H9 (cell line): Measurements from ENCODE around the gene LRRK1. TPM values are rescaled to one million over a fixed set of nuclear protein-coding genes. Genes with fewer than 3 reads are reported as not detected.
A peak's percentile ranks its signal among the peaks of the same experiment; 100 is the strongest.

Source experiments
- DNase-seq: peaks from one replicate; pipeline ENCODE4 v3.0.0-alpha.2; 2017
- H2AFZ ChIP-seq: one replicate; pipeline ENCODE4 v1.6.1; 2013; ENCODE audit warnings: mild to moderate bottlenecking, low read length, control low read depth, moderate library complexity
- H2AK5ac ChIP-seq: 2 replicates; pipeline ENCODE4 v1.6.1; 2013; ENCODE audit warnings: low read length, control low read depth, mixed read lengths; ENCODE audit not compliant: insufficient read length
- H2BK120ac ChIP-seq: one replicate; pipeline ENCODE4 v1.6.1; 2013; ENCODE audit warnings: low read depth, mild to moderate bottlenecking, low read length, control low read depth, inconsistent platforms; ENCODE audit not compliant: poor library complexity, severe bottlenecking
- H2BK12ac ChIP-seq: 2 replicates; pipeline ENCODE4 v1.6.1; 2013; ENCODE audit warnings: low read length, control low read depth, mixed read lengths, low read depth; ENCODE audit not compliant: insufficient read length
- H2BK15ac ChIP-seq: 2 replicates; pipeline ENCODE4 v1.6.1; 2013; ENCODE audit warnings: low read depth, low read length, control low read depth
- H2BK20ac ChIP-seq: one replicate; pipeline ENCODE4 v1.6.1; 2013; ENCODE audit warnings: low read depth, mild to moderate bottlenecking, low read length, control low read depth, inconsistent platforms; ENCODE audit not compliant: poor library complexity, severe bottlenecking
- H2BK5ac ChIP-seq: 2 replicates; pipeline ENCODE4 v1.6.1; 2013; ENCODE audit warnings: low read length, control low read depth, mixed read lengths; ENCODE audit not compliant: insufficient read length
- H3K14ac ChIP-seq: 2 replicates; pipeline ENCODE4 v1.6.1; 2013; ENCODE audit warnings: low read length, control low read depth; ENCODE audit not compliant: insufficient read depth
- H3K18ac ChIP-seq: 2 replicates; pipeline ENCODE4 v1.6.1; 2013; ENCODE audit warnings: low read depth, mild to moderate bottlenecking, mixed read lengths, low read length, control low read depth; ENCODE audit not compliant: insufficient read length
- H3K23ac ChIP-seq: 2 replicates; pipeline ENCODE4 v1.6.1; 2013; ENCODE audit warnings: low read length, control low read depth, mixed read lengths, low read depth; ENCODE audit not compliant: insufficient read length
- H3K23me2 ChIP-seq: 2 replicates; pipeline ENCODE4 v1.6.1; 2013; ENCODE audit warnings: low read depth, mild to moderate bottlenecking, mixed read lengths, low read length, control low read depth; ENCODE audit not compliant: insufficient read length, poor library complexity, severe bottlenecking
- H3K27ac ChIP-seq: 2 replicates; pipeline ENCODE4 v1.5.1; 2013; ENCODE audit warnings: low read length, control low read depth, mixed read lengths, low read depth; ENCODE audit not compliant: insufficient read length
- H3K27me3 ChIP-seq: 2 replicates; pipeline ENCODE4 v1.6.1; 2013; ENCODE audit warnings: low read length, control low read depth, inconsistent platforms; ENCODE audit not compliant: insufficient read depth
- H3K4ac ChIP-seq: 2 replicates; pipeline ENCODE4 v1.6.1; 2013; ENCODE audit warnings: low read depth, mild to moderate bottlenecking, control low read depth, inconsistent platforms, low read length, moderate library complexity
- H3K4me1 ChIP-seq: 2 replicates; pipeline ENCODE4 v1.6.1; 2013; ENCODE audit warnings: low read length, control low read depth, inconsistent platforms; ENCODE audit not compliant: insufficient read depth
- H3K4me2 ChIP-seq: 2 replicates; pipeline ENCODE4 v1.6.1; 2013; ENCODE audit warnings: low read length, control low read depth, mixed read lengths; ENCODE audit not compliant: insufficient read length, insufficient read depth
- H3K56ac ChIP-seq: 2 replicates; pipeline ENCODE4 v1.6.1; 2013; ENCODE audit warnings: low read depth, mild to moderate bottlenecking, mixed read lengths, low read length, control low read depth; ENCODE audit not compliant: insufficient read length
- H3K79me1 ChIP-seq: 2 replicates; pipeline ENCODE4 v1.6.1; 2013; ENCODE audit warnings: low read depth, mild to moderate bottlenecking, moderate library complexity, low read length, control low read depth, inconsistent platforms; ENCODE audit not compliant: insufficient read depth, poor library complexity, severe bottlenecking
- H3K79me2 ChIP-seq: 2 replicates; pipeline ENCODE4 v1.6.1; 2013; ENCODE audit warnings: low read length, control low read depth, inconsistent platforms; ENCODE audit not compliant: insufficient read depth
- H3K9ac ChIP-seq: 2 replicates; pipeline ENCODE4 v1.6.1; 2013; ENCODE audit warnings: low read length, control low read depth, mixed read lengths; ENCODE audit not compliant: insufficient read length; ENCODE audit errors: extremely low read depth
- H3K9me3 ChIP-seq: one replicate; pipeline ENCODE4 v1.6.1; 2013; ENCODE audit warnings: low read depth, low read length, inconsistent platforms; ENCODE audit not compliant: control insufficient read depth
- H3T11ph ChIP-seq: one replicate; pipeline ENCODE4 v1.6.1; 2013; ENCODE audit warnings: mild to moderate bottlenecking, low read length, control low read depth, inconsistent platforms
- H4K20me1 ChIP-seq: one replicate; pipeline ENCODE4 v1.6.1; 2013; ENCODE audit not compliant: control insufficient read depth, insufficient read length, insufficient read depth
- H4K5ac ChIP-seq: 2 replicates; pipeline ENCODE4 v1.6.1; 2013; ENCODE audit warnings: low read depth, mild to moderate bottlenecking, mixed read lengths, low read length, control low read depth; ENCODE audit not compliant: insufficient read length
- H4K8ac ChIP-seq: replicated peaks from 2 replicates; pipeline ENCODE4 v1.6.1; 2013; ENCODE audit warnings: low read length, control low read depth, mixed read lengths, low read depth; ENCODE audit not compliant: insufficient read length
- H4K91ac ChIP-seq: 2 replicates; pipeline ENCODE4 v1.6.1; 2013; ENCODE audit warnings: low read depth, mild to moderate bottlenecking, moderate library complexity, mixed read lengths, low read length, control low read depth; ENCODE audit not compliant: insufficient read length
- H3K27ac Mint-ChIP-seq, 3 experiments: 2 replicates in 2 of 3; 3 replicates in 1 of 3; pipeline ENCODE4 v1.8.0; 2020 to 2021; ENCODE audit warnings: mixed read lengths in 3 of 3, mild to moderate bottlenecking in 1 of 3, moderate library complexity in 1 of 3
- H3K27me3 Mint-ChIP-seq: 2 replicates; pipeline ENCODE4 v1.8.0; 2021; ENCODE audit warnings: low read depth, mild to moderate bottlenecking, moderate library complexity, mixed read lengths
- H3K36me3 Mint-ChIP-seq, 3 experiments: 2 replicates in 2 of 3; 3 replicates in 1 of 3; pipeline ENCODE4 v1.8.0; 2020 to 2021; ENCODE audit warnings: low read depth in 3 of 3, mixed read lengths in 3 of 3; ENCODE audit not compliant: insufficient read depth in 1 of 3
- H3K4me1 Mint-ChIP-seq, 2 experiments: 2 replicates each; pipeline ENCODE4 v1.8.0; 2020; ENCODE audit warnings: mixed read lengths in 2 of 2
- H3K4me3 Mint-ChIP-seq, 2 experiments: 2 replicates in 1 of 2; 3 replicates in 1 of 2; pipeline ENCODE4 v1.8.0; 2020 to 2021; ENCODE audit warnings: mild to moderate bottlenecking in 2 of 2, mixed read lengths in 2 of 2, moderate library complexity in 1 of 2
- H3K9me3 Mint-ChIP-seq, 2 experiments: 2 replicates in 1 of 2; 3 replicates in 1 of 2; pipeline ENCODE4 v1.8.0; 2020; ENCODE audit warnings: mild to moderate bottlenecking in 2 of 2, mixed read lengths in 2 of 2, moderate library complexity in 1 of 2
- CTCF ChIP-seq: fragments of 200-600 bp; sonication (generic); conservative IDR thresholded peaks from 3 replicates; pipeline ENCODE4 v1.8.0; 2021; ENCODE audit warnings: antibody characterized with exemption, mild to moderate bottlenecking
- WGBS: extraction: QIAGEN DNeasy Blood & Tissue Kit; methylation state at CpG from one replicate; pipeline ENCODE4 v1.1.7; 2013; ENCODE audit warnings: missing lambda C conversion rate, low lambda C conversion rate, mixed read lengths; ENCODE audit not compliant: insufficient read length; ENCODE audit errors: extremely low coverage; 5-methylcytosine and 5-hydroxymethylcytosine counted together
- total RNA-seq: library from RNA; stranded (reverse); gene quantifications from 2 replicates; pipeline ENCODE4 v1.2.1, GENCODE V29; 2021

LRRK1 gene
- total RNA-seq, 1 experiment from 2014 or later, result 4.0 TPM

DNA sequence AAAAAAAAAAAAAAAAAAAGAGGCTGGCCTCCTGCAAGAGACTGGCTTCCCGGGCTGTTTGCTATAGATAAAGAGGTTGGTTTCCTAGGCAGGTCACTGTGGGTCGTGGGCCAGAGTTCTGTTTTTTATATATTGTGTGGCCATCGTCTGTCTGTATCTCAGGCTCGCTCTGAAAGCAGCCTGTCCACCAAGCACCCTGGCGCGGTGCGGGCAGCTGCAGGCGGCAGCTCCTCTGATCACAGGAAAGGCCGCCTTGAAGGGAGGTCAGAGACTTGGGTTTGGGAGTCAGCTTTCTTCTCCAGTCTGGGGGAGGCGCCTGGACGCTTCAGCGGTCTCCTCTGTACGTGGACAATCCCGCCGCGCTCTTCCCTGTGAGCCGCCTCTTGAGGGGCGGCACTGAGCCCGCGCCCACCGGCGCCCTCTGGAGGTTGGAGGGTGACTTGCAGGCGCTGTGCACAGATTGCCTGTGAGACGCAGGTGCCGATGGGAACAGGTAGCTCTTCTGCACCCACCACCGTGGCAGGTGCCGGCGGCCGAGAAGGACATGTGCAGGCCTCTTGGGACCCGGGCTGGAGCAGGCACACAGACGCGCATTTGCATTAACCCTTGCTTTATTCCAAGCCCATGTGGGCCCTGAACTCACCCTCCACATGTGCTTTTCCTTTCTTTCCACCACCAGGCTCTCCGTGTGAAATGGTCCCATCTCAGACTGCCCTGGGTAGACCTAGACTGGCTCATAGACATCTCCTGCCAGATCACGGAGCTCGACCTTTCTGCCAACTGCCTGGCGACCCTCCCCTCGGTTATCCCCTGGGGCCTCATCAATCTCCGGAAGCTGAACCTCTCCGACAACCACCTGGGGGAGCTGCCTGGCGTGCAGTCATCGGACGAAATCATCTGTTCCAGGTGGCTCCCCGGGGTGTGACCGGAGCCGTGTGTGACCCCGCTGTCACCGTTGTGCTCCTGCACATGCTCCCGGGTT, 89.3 kb downstream of the LRRK1 start:
- H3K36me3 Mint-ChIP-seq, result peaks cover 8 to 21% (median 10%) of the 10 kb centered on the region in 3 experiments; a peak in 5 of 7 replicates
- H3K9me3 Mint-ChIP-seq, result peaks cover 20 to 21% of the 10 kb centered on the region in 2 experiments
- peaks cover 4% of the 10 kb centered on the region; the same call in 1 of the 2 replicates for H3K4me1 ChIP-seq
- WGBS, result no CpG with 5 or more reads among the region's 48 CpGs
- DNase-seq, result peak; percentile 92
- no peak overlapping the region for H3K56ac ChIP-seq
- no peak overlapping the region for H2BK5ac ChIP-seq
- H3K4me3 Mint-ChIP-seq, result peak overlapping the region; percentile 73 to 82
- no peak overlapping the region for H2BK120ac ChIP-seq
- no peak overlapping the region for H3T11ph ChIP-seq
- H2BK15ac ChIP-seq, result no peak overlapping the region
- H3K9ac ChIP-seq, result no peak overlapping the region
- H3K14ac ChIP-seq, result no peak overlapping the region
- peak overlapping the region; percentile 67 for H3K4me2 ChIP-seq
- no peak overlapping the region for H2BK12ac ChIP-seq
- TF ChIP-seq CTCF, result peak; percentile 98
- H4K91ac ChIP-seq, result no peak overlapping the region
- H3K79me2 ChIP-seq, result no peaks in the 10 kb centered on the region
- H3K4me1 Mint-ChIP-seq, result peaks cover 26 to 31% of the 10 kb centered on the region in 2 experiments
- no peaks in the 10 kb centered on the region for H4K20me1 ChIP-seq
- H2AFZ ChIP-seq, result no peak overlapping the region
- H4K8ac ChIP-seq, result no peak overlapping the region
- no peaks in the 10 kb centered on the region for H3K79me1 ChIP-seq
- H3K27ac Mint-ChIP-seq, result no peak overlapping the region; a peak in 1 of 7 replicates
- H2AK5ac ChIP-seq, result no peak overlapping the region
- no peaks in the 10 kb centered on the region for H3K27me3 ChIP-seq
- H3K23ac ChIP-seq, result no peak overlapping the region
- no peak overlapping the region for H3K27ac ChIP-seq
- H3K9me3 ChIP-seq, result peaks cover 8% of the 10 kb centered on the region
- no peak overlapping the region for H2BK20ac ChIP-seq
- H3K4ac ChIP-seq, result no peak overlapping the region
- H3K27me3 Mint-ChIP-seq, result peaks cover 37% of the 10 kb centered on the region
- peaks cover 6% of the 10 kb centered on the region for H3K23me2 ChIP-seq
- no peak overlapping the region for H3K18ac ChIP-seq
- H4K5ac ChIP-seq, result no peak overlapping the region
